Activated CD4-positive, alpha-beta memory T cell treated with anti-CD3 and anti-CD28 coated beads for 36 hours (primary cell): ENCODE measurements around the gene MTHFSD. TPM values are rescaled to one million over a fixed set of nuclear protein-coding genes. Genes with fewer than 3 reads are reported as not detected.

ENCODE experiments used
- CTCF ChIA-PET: fragments of 350-600 bp; sonication (Branson Sonifier 250); formaldehyde crosslinking; loops from one replicate; lab custom pipeline; 2021; ENCODE audit warnings: antibody characterized with exemption, inconsistent platforms; lab: Charles Lee
- POLR2A ChIA-PET: fragments of 350-600 bp; sonication (Branson Sonifier 250); formaldehyde crosslinking; loops from one replicate; lab custom pipeline; 2021; ENCODE audit warnings: antibody characterized with exemption; lab: Charles Lee
- DNase-seq: peaks from one replicate; pipeline ENCODE4 v3.0.0-alpha.2; 2020
- H3K27ac Mint-ChIP-seq: one replicate; pipeline ENCODE4 v1.8.0; 2021; ENCODE audit warnings: mixed read lengths
- H3K27me3 Mint-ChIP-seq: one replicate; pipeline ENCODE4 v1.8.0; 2021; ENCODE audit warnings: mixed read lengths
- H3K36me3 Mint-ChIP-seq: one replicate; pipeline ENCODE4 v1.8.0; 2021; ENCODE audit warnings: mixed read lengths
- H3K4me1 Mint-ChIP-seq: one replicate; pipeline ENCODE4 v1.8.0; 2021; ENCODE audit warnings: low read depth, mixed read lengths
- H3K4me3 Mint-ChIP-seq: one replicate; pipeline ENCODE4 v1.8.0; 2021; ENCODE audit warnings: mild to moderate bottlenecking, mixed read lengths
- H3K9me3 Mint-ChIP-seq: one replicate; pipeline ENCODE4 v1.8.0; 2021; ENCODE audit warnings: mixed read lengths
- intact Hi-C: fragments of 100-400 bp; cut with micrococcal nuclease; formaldehyde crosslinking; loops from one replicate; pipeline ENCODE4 v1.15.1; 2023
- total RNA-seq, 2 experiments: library from RNA; stranded (reverse); gene quantifications; one replicate each; pipeline ENCODE4 v1.2.3, GENCODE V29; 2021

The MTHFSD gene
- total RNA-seq, 2 experiments from 2014 or later: 17.9 to 19.0 TPM

DNA sequence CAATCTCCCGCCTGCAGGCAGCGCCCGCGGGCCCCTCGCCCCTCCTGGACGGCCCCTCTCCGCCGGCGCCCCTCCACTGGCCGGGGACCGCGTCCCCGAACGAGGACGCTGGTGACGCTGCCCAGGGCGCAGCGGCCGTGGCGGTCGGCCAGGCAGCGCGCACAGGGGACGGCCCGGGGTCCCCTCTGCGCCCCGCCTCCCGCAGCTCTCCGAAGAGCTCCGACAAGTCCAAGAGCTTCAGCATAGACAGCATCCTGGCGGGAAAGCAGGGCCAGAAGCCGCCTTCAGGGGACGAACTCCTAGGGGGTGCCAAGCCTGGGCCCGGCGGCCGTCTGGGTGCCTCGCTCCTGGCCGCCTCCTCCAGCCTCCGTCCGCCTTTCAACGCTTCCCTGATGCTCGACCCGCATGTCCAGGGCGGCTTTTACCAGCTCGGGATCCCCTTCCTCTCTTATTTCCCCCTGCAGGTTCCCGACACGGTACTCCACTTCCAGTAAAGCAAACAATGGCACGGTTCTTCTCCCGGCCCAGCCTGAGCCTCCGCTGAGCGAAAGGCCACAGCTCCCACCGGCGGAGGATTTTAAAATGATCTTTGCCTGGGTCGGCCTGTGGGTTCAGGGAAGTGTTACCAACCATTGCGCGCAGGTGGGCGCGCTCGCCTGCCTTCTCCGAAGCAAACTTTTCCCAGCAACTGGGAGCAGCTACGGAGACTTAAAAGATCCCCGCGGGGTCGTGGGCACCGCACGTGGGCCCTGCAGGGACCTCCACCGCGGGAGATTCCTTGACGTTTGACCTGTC is 24.4 kb upstream of the MTHFSD start:
- Mint-ChIP-seq H3K27me3 (peaks cover 53% of the 10 kb centered on the region), H3K36me3 (no peaks in the 10 kb centered on the region), H3K4me1 (peaks cover 11% of the 10 kb centered on the region), H3K9me3 (no peaks in the 10 kb centered on the region), H3K27ac (no peak overlapping the region), H3K4me3 (no peak overlapping the region)
- CTCF ChIA-PET: interaction anchor here (0.6 to 1.2 kb wide), 2 partner anchors 15 kb away, joined by 3 to 4 read pairs; no protein-coding TSS in a partner anchor
- POLR2A ChIA-PET: no interaction called here
- intact Hi-C loops: no loop called here
- DNase-seq: no peak

DNA sequence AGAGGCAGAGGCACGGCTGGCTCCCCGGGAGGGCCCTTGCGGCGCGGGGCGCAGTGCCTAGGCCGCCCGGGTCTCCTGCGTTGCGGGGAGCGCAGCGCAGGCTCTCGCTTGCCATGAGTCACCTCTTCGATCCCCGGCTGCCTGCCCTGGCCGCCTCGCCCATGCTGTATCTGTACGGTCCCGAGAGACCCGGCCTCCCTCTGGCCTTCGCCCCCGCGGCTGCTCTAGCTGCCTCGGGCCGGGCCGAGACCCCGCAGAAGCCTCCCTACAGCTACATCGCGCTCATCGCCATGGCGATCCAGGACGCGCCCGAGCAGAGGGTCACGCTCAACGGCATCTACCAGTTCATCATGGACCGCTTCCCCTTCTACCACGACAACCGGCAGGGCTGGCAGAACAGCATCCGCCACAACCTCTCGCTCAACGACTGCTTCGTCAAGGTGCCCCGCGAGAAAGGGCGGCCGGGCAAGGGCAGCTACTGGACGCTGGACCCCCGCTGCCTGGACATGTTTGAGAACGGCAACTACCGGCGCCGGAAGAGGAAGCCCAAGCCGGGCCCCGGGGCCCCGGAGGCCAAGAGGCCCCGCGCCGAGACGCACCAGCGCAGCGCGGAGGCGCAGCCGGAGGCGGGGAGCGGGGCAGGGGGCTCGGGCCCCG is 23.7 kb upstream of the MTHFSD start:
- DNase-seq: no peak
- peaks cover 11% of the 10 kb centered on the region for H3K4me1 Mint-ChIP-seq
- intact Hi-C loops: no loop called here
- ChIA-PET CTCF (interaction anchor here (0.6 kb wide), 1 partner anchor 14 kb away, joined by 3 read pairs; no protein-coding TSS in a partner anchor), POLR2A (no interaction called here)
- no peak overlapping the region for H3K27ac Mint-ChIP-seq
- peaks cover 59% of the 10 kb centered on the region for H3K27me3 Mint-ChIP-seq
- H3K4me3 Mint-ChIP-seq: no peak overlapping the region
- no peaks in the 10 kb centered on the region for H3K36me3 Mint-ChIP-seq
- no peaks in the 10 kb centered on the region for H3K9me3 Mint-ChIP-seq

DNA sequence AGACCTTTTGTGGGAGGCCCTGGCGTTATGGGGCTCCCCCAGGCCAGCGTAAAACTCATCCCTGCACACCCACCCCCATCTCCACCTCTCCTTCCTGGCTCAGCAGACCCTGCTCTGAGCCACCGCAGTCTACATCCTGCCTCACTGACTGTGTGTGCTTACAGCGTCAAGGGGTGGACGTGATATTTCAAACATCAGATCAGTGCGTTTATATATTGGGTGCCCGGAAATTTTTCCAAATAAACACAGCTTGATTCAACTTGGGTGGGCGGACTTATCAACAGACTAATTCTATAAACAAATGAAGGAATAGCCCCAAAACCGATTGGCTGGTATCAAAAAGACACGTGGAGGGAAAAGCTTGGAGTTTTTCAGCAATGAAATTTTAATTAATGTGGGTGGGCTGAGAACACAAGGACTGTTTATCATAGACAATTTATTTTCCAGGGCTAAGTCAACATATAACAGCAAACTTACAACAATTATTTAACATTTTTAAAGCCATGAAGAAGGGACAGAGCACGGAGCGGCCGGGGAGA is 23.1 kb upstream of the MTHFSD start, which contains the start of gene FOXL1:
Gene FOXL1, plus strand, starts transcription at position 489 of the 539 bp plus-strand sequence. CDS start 175 bp downstream, outside the sequence.
- Mint-ChIP-seq H3K36me3 (no peaks in the 10 kb centered on the region), H3K4me3 (no peak within 1 kb of the TSS), H3K9me3 (no peaks in the 10 kb centered on the region), H3K4me1 (peaks cover 11% of the 10 kb centered on the region), H3K27me3 (peaks cover 60% of the 10 kb centered on the region), H3K27ac (no peak within 1 kb of the TSS)
- intact Hi-C loops: no loop called here
- DNase-seq: no peak
- ChIA-PET POLR2A (no interaction called here), CTCF (no interaction called here)

DNA sequence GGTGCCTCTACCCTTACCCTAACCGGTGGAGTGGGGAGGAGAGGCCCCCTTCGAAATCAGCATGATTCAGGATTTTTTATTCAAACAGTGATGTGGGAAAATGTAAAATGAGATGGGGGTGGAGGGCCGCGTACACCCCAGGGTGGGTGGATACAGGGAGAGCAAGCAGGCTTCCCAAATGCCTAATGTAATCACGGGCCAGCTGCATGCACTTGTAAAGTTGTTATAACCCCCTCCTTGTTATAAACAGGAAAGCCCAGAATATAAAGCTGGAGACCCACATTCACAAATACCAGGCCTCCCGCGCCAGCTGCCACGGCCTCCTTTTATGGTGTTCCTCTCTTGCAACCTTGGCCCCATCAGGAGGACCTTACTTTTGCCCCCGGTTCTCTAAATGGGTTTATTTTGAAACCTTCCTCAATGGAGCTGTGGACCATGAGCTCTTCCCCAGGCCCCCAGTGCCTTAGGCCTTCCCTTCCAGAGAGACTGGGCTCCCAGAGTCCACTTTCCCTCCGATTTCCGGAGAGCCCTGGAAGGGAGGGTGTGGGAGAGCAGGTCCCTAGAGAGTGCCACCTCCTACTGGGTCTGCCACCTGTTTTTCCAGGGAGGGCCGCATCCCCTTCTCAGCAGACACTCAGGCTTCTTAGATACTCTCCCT is 22.4 kb upstream of the MTHFSD start:
- H3K9me3 Mint-ChIP-seq: no peaks in the 10 kb centered on the region
- no peak overlapping the region for H3K4me3 Mint-ChIP-seq
- H3K36me3 Mint-ChIP-seq: no peaks in the 10 kb centered on the region
- ChIA-PET CTCF (no interaction called here), POLR2A (no interaction called here)
- H3K4me1 Mint-ChIP-seq: peaks cover 11% of the 10 kb centered on the region
- DNase-seq: no peak
- no peak overlapping the region for H3K27ac Mint-ChIP-seq
- intact Hi-C loops: no loop called here
- H3K27me3 Mint-ChIP-seq: peaks cover 65% of the 10 kb centered on the region

DNA sequence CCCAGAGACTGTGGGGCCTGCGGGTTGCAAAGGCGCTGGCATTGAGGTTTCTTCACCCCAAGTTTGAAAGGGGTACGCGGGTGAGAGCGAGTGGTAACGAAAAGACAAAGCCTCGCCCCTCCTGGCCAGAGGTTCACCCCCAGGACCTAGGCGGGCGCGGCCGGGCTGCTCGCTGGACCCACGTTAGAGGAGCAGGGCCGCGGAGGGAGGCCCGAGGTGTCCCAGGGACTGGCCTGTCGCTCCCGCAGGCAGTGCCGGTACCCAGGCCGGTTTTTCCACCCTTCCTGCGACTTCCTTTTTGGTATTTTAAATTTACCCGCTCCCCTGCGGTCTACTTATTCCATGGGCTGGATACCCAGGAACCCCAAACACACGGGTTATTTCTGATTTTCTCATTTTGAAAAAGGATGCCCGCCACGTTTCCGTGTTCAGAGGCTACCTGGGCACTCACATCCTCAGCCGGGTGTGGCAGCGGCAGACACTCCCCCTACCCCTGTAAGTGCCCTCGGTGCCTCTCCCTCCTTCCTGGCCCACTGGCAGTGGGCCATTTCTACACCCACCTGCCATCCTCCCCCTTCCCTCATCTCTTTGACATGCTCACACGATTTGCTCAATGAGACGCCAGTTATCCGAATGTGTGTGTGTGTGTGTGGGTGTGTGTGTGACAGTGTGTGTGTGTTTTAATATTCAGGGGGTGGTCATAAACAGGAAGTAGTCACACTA is 21.7 kb upstream of the MTHFSD start:
- ChIA-PET POLR2A (no interaction called here), CTCF (interaction anchor here (1.2 to 1.8 kb wide), 2 partner anchors 13 to 297 kb away, joined by 7 to 14 read pairs; no protein-coding TSS in a partner anchor)
- Mint-ChIP-seq H3K4me3 (peak overlapping the region; percentile 59), H3K9me3 (no peaks in the 10 kb centered on the region), H3K27me3 (peaks cover 70% of the 10 kb centered on the region), H3K4me1 (peaks cover 11% of the 10 kb centered on the region), H3K36me3 (no peaks in the 10 kb centered on the region), H3K27ac (no peak overlapping the region)
- DNase-seq: no peak
- intact Hi-C loops: no loop called here

DNA sequence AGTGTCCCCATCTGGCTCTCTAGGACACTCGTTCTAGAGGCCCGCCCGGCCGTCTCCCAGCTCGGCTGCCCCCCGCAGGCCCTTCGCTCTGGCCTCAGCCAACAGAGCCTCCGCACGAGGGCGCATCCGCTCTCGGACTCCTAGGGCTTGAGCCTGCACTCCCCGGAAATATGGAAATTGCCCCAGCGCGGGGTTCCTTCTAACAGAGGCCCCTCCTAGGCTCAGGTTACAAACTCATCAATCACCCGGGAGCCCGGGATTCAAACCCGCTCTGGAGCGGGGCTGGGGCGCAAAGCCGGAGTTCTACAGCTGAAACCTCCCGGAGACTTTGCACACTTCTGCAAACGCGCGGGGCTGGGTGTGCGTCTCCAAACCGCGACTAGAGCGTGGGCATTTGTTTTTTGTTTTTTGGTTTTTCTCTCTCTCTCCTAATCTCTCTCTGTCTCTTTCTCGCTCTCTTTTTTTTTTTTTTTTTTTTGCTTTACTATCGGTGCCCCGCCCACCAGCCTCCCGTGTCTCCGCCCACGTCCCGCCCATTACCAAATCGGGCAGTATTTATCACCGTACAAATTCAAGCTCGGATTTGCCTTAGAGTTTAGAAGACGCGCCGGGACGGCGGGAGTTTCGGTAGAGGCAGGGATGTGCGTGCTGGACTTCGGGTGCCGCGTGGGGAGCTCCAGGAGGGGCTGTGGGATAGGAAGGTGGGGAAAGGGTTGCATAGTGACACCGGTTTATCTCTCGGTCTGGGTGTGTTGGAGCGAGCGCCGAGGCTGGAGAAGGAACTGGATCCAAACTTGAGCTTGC is 20.9 kb upstream of the MTHFSD start:
- CTCF ChIA-PET: interaction anchor here (0.5 to 2.0 kb wide), 4 partner anchors 12 to 485 kb away, joined by 4 to 14 read pairs (median 8); no protein-coding TSS in a partner anchor
- H3K27me3 Mint-ChIP-seq: peaks cover 68% of the 10 kb centered on the region
- no peaks in the 10 kb centered on the region for H3K36me3 Mint-ChIP-seq
- no peaks in the 10 kb centered on the region for H3K9me3 Mint-ChIP-seq
- H3K4me1 Mint-ChIP-seq: peaks cover 11% of the 10 kb centered on the region
- H3K4me3 Mint-ChIP-seq: peak overlapping the region; percentile 59
- peak; percentile 66 for DNase-seq
- intact Hi-C loops: no loop called here
- POLR2A ChIA-PET: no interaction called here
- H3K27ac Mint-ChIP-seq: no peak overlapping the region

DNA sequence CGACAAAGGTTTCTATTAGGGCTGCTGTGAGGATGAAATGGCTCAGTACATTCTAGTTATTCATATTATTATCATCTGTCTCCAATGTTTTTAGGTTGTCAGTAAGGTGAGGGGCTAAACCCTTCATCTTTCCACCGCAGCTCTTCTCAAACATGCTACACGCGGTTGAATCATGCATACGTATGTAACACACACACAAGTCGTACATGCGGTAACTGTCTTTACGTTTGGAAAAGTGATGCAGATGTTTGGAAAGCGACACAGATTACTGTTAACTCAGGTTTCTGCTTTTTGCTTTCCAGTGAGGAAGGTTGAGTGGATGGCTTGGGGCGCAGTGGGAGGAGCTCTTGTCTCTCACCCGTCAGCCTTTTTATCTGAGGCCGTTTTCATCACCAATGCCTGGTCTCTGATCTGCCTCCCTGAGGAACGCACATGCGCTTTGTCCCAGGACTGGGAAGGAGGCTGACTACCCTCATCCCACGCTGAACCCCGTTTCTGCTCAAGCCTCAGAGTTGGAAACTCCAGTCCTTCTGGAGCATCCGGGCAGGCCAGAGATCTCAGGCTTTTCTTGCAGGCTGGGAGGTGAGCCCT is 20.2 kb upstream of the MTHFSD start:
- CTCF ChIA-PET: interaction anchor here (1.8 to 2.0 kb wide), 2 partner anchors 186 to 299 kb away, joined by 7 to 8 read pairs; no protein-coding TSS in a partner anchor
- Mint-ChIP-seq H3K27ac (no peak overlapping the region), H3K27me3 (peaks cover 69% of the 10 kb centered on the region), H3K4me1 (peaks cover 11% of the 10 kb centered on the region), H3K4me3 (no peak overlapping the region), H3K36me3 (no peaks in the 10 kb centered on the region), H3K9me3 (no peaks in the 10 kb centered on the region)
- intact Hi-C loops: no loop called here
- no peak for DNase-seq
- POLR2A ChIA-PET: no interaction called here

DNA sequence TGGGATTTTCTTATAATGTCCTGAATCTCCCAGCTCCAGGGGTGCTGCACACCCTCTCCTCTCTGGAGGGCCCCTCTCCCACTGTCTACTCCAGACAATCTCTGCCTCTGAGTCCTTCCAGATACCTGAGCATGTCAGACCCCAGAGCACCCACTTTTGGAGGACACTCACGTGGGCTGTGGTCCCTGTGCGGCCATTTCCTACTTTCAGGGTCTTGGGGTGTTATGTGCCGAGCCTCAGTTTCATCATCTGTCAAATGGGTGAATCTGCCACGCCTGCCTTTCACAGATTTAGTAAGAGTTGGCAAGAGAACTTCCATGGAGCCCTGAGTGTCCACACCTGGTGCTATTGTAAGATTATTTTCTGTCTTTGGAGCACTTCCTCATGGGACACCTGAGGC is 19.6 kb upstream of the MTHFSD start:
- POLR2A ChIA-PET: no interaction called here
- H3K27ac Mint-ChIP-seq: no peak overlapping the region
- no peak overlapping the region for H3K4me3 Mint-ChIP-seq
- intact Hi-C loops: no loop called here
- no peak for DNase-seq
- H3K4me1 Mint-ChIP-seq: peaks cover 11% of the 10 kb centered on the region
- H3K36me3 Mint-ChIP-seq: no peaks in the 10 kb centered on the region
- no peaks in the 10 kb centered on the region for H3K9me3 Mint-ChIP-seq
- CTCF ChIA-PET: interaction anchor here (1.1 to 2.0 kb wide), 2 partner anchors 10 to 186 kb away, joined by 4 to 8 read pairs; no protein-coding TSS in a partner anchor
- peaks cover 68% of the 10 kb centered on the region for H3K27me3 Mint-ChIP-seq

DNA sequence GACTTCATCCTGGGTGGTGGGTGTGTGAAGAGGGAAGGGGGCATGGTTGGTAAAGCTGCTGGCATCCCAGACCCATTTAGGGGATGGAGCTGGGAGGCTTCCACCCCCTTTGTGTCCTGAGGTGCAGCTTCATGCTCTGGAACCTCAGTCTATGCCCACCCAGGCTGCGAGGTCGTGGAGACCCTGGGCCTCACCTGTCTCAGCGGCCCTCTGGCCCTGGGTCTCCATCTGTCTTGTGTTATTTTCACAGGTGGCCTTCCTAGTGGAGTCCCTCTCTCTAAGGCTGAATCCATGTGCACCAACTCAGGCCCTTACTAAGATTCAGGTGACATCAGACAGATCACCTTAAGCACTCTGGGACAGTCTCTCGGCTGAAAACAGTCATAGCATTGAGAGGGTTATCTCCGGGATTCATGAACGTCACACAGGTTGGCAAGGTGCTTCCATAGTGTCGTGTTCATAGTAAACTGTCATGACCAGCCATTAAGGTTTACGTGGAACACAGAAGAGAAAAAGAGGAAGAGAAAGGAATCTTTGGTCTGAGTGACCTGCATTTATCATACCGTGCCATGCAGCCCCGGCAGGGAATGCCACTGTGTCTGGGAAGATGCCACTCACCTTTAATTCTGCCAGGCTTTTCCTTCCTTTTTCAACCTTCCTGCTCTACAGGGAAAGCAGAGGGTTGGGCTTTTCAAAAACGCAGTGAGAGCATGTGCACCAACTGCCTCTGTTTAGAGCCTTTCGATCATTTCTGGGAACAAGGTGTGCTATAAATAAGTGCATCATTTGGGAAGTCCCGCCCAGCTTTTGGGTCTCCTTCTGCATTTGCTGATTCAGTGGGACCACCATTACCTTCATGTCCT is 18.8 kb upstream of the MTHFSD start:
- H3K4me1 Mint-ChIP-seq: peaks cover 11% of the 10 kb centered on the region

DNA sequence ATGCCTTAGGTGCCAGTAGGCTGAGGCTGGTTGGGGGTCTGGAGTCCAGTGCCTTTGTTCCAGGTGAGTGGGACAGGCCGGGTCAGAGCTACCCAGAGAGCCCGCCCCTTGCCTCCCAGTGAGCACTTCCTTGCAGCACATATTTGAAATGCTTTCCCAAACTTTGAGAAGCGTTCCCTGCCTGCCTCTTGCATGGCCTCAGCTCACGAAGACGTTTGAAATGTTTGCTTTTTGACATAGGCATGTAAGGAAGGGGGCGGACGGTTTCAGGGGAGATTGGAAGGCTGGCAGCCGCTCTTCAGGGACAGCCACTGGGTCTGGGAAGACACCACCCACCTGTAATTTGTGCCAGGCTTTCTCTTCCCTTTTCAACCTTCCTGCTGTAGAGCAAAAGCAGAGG is 18.2 kb upstream of the MTHFSD start:
- Mint-ChIP-seq H3K4me3 (no peak overlapping the region), H3K27me3 (peaks cover 69% of the 10 kb centered on the region), H3K9me3 (no peaks in the 10 kb centered on the region), H3K4me1 (peaks cover 14% of the 10 kb centered on the region), H3K27ac (no peak overlapping the region), H3K36me3 (no peaks in the 10 kb centered on the region)
- POLR2A ChIA-PET: no interaction called here
- DNase-seq: no peak
- intact Hi-C loops: no loop called here
- CTCF ChIA-PET: no interaction called here

More for the DNA sequence above, 18.8 kb upstream of the MTHFSD start:
- H3K36me3 Mint-ChIP-seq: no peaks in the 10 kb centered on the region
- intact Hi-C loops: no loop called here
- ChIA-PET CTCF (interaction anchor here (1.1 kb wide), 1 partner anchor 9 kb away, joined by 4 read pairs; no protein-coding TSS in a partner anchor), POLR2A (no interaction called here)
- DNase-seq: no peak
- H3K9me3 Mint-ChIP-seq: no peaks in the 10 kb centered on the region
- peaks cover 70% of the 10 kb centered on the region for H3K27me3 Mint-ChIP-seq
- no peak overlapping the region for H3K4me3 Mint-ChIP-seq
- H3K27ac Mint-ChIP-seq: no peak overlapping the region
